ENCODE measurements around the gene HNRNPH2. TPM values are rescaled to one million over a fixed set of nuclear protein-coding genes. Genes with fewer than 3 reads are reported as not detected.

Gene HNRNPH2
- total RNA-seq, 4 donors from 2014 or later: 33.8 to 58.1 (median 43.3) TPM

DNA sequence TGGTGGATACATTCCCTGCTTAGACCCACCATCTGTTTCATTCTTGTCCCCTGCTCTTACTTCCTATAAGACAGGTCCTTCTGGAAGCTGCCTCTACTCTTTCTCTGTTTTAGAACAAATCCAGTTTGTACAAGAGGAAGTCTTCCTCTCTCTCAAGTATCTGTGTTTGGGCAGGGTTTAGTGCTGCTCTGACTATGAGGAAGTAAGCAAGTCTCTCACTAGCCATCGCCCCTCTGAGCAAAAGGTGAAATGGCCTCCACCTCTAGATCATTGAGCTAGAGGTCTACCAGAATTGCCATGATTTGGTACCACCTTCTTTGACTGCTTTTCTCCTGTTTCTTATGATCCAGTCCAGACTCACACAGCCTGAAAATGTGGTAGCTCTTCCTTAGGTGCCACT, 30.5 kb upstream of the HNRNPH2 start:
- Histone ChIP-seq H3K4me1 (no peaks in the 10 kb centered on the region), H3K27ac (no peak overlapping the region), H3K36me3 (no peaks in the 10 kb centered on the region), H3K4me3 (no peak overlapping the region), H3K9me3 (no peaks in the 10 kb centered on the region), H3K27me3 (no peaks in the 10 kb centered on the region)
- in situ Hi-C loops (cut with MboI; ENCODE audit: low sequenced_read_pairs in 4 of 4) (no loop called here), intact Hi-C loops (cut with DNase I; ENCODE audit: low total_unique reads) (no loop called here)
- no peak for DNase-seq
- TF ChIP-seq, protein P1, sequence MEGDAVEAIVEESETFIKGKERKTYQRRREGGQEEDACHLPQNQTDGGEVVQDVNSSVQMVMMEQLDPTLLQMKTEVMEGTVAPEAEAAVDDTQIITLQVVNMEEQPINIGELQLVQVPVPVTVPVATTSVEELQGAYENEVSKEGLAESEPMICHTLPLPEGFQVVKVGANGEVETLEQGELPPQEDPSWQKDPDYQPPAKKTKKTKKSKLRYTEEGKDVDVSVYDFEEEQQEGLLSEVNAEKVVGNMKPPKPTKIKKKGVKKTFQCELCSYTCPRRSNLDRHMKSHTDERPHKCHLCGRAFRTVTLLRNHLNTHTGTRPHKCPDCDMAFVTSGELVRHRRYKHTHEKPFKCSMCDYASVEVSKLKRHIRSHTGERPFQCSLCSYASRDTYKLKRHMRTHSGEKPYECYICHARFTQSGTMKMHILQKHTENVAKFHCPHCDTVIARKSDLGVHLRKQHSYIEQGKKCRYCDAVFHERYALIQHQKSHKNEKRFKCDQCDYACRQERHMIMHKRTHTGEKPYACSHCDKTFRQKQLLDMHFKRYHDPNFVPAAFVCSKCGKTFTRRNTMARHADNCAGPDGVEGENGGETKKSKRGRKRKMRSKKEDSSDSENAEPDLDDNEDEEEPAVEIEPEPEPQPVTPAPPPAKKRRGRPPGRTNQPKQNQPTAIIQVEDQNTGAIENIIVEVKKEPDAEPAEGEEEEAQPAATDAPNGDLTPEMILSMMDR (IDR thresholded peaks at IDR 0.05 in 4 of 5, conservative IDR thresholded peaks at IDR 0.05 in 1 of 5): no peak
- no peak for TF ChIP-seq POLR2A (IDR thresholded peaks at IDR 0.05)
- no peak for ATAC-seq

DNA sequence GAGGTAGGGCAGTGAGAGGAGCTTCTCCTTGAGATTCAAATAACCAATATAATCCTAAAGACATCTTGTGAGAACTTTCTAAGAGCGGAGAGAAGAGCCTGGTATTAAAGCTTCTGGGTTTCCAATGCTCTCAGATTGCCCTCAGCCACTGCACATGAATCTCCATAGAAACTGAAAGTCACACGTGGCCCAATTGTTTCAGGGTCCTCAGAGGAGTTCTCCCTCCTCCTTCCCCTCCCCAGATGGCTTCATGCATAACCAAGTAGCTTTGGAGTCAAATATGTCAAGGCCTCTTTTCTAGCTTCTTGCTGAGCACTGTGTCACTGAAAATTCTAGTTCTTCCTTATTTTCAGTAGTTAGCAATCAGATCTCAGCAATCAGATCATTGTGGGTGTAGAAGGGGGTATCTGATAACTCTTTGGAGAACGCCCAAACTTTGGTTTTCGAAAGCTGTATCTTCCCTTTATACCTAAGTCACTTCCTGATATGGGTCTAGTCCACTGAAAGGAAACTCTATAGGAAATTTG, 24.3 kb upstream of the HNRNPH2 start:
- no peak for TF ChIP-seq POLR2A (IDR thresholded peaks at IDR 0.05)
- TF ChIP-seq, protein P1 (IDR thresholded peaks at IDR 0.05 in 4 of 5, conservative IDR thresholded peaks at IDR 0.05 in 1 of 5): no peak
- in situ Hi-C loops (cut with MboI; ENCODE audit: low sequenced_read_pairs in 4 of 4) (no loop called here), intact Hi-C loops (cut with DNase I; ENCODE audit: low total_unique reads) (no loop called here)
- Histone ChIP-seq H3K27me3 (no peaks in the 10 kb centered on the region), H3K4me1 (no peaks in the 10 kb centered on the region), H3K27ac (no peak overlapping the region), H3K9me3 (no peaks in the 10 kb centered on the region), H3K4me3 (no peak overlapping the region), H3K36me3 (no peaks in the 10 kb centered on the region)
- ATAC-seq (no peak), DNase-seq (no peak)

DNA sequence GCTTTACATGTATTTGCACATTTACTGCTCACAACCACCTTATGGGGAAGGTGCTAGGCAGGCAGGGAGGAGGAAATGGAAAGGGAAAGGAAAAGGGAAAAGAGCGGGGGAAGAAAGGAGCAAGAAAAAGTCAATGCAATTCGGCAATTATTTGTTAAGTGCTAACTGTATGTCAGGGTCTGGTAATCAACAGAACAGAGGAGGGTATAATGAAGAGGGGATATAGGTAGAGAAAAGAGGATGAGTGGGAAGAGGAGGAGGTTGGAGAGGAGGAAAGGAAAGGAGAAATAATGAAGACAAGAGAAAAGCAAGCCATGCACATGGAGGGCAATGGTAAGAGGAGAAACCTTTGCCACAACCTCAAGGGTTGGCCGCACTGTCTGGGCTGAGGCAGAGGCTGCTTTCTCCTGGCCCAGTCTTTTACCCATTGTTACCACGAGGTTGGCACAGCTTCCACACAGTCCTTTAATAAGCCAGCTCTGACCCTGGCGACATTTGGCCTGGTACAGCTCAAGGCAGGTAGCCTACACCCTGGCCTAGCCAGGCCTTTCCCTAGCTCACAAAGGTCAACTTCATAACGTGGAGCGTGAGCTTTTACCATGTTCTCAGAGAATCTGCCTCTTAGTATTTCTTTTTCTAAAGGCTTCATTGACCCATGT, 22.9 kb upstream of the HNRNPH2 start:
- intact Hi-C loops (cut with DNase I; ENCODE audit: low total_unique reads) (no loop called here), in situ Hi-C loops (cut with MboI; ENCODE audit: low sequenced_read_pairs in 4 of 4) (no loop called here)
- no peak for TF ChIP-seq POLR2A (IDR thresholded peaks at IDR 0.05)
- TF ChIP-seq, protein P1 (IDR thresholded peaks at IDR 0.05 in 4 of 5, conservative IDR thresholded peaks at IDR 0.05 in 1 of 5): no peak
- DNase-seq (no peak), ATAC-seq (no peak)
- Histone ChIP-seq H3K4me3 (no peak overlapping the region), H3K36me3 (no peaks in the 10 kb centered on the region), H3K27ac (no peak overlapping the region), H3K4me1 (no peaks in the 10 kb centered on the region), H3K9me3 (no peaks in the 10 kb centered on the region), H3K27me3 (no peaks in the 10 kb centered on the region)

DNA sequence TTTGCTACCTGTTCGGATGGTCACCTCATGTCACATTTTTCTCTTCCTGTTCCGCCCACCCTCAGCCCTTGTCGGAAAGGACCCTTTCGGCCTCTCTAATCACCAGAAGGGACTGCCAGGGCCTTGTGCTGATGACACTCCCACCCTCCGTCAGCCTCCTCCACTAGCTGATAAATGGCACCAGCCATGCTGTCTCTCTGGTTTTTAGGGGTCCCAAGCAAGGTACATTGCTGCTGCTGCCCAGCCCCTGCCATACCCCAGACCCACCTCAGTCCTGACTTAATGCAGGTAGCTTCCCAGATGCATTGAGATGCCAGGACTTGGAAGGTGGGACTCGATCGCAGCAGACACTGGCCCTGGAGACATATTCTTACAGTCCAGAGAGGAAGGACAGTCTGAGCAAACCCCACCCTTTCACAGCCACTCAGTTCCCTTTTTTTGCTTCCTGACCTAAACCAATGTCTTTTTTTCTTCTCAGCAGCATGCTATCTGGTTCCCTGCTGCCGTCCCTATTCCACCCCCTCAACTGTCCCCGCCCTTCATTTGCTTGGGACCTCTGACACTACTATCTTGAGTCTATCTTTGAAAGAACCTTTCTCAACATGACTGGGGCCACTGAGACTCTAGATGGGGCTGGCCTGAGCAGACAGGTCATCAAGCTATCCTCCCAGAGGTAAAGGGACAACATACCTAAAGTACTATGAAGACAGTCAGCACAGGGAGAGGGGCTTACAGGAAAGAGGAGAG, 22.1 kb upstream of the HNRNPH2 start, which contains the start of gene BTK:
Gene BTK, minus strand, starts transcription at position 397 of the 747 bp plus-strand sequence. CDS start 10,907 bp downstream, outside the sequence.
- Histone ChIP-seq H3K36me3 (no peaks in the 10 kb centered on the region), H3K27me3 (no peaks in the 10 kb centered on the region), H3K9me3 (no peaks in the 10 kb centered on the region), H3K4me1 (no peaks in the 10 kb centered on the region), H3K27ac (no peak within 1 kb of the TSS), H3K4me3 (peak within 1 kb of the TSS in 1 of 4 donors; percentile 11)
- TF ChIP-seq POLR2A (IDR thresholded peaks at IDR 0.05): no peak
- TF ChIP-seq, protein P1 (IDR thresholded peaks at IDR 0.05 in 4 of 5, conservative IDR thresholded peaks at IDR 0.05 in 1 of 5): no peak
- no peak for DNase-seq
- no peak for ATAC-seq
- intact Hi-C loops (cut with DNase I; ENCODE audit: low total_unique reads): no loop called here
- in situ Hi-C loops (cut with MboI; ENCODE audit: low sequenced_read_pairs in 4 of 4): no loop called here
